Femur (tissue), 1 donor: ENCODE measurements around the gene ZBTB8B.
"Not testable (repeated sequence)": the region's sequence is repeated elsewhere in the genome, so short reads cannot be mapped to it uniquely, and the experiment has no call there.

Experiments
- DNase-seq: peaks from one replicate; pipeline ENCODE4 v3.0.0-alpha.2; 2017

Gene ZBTB8B

DNA sequence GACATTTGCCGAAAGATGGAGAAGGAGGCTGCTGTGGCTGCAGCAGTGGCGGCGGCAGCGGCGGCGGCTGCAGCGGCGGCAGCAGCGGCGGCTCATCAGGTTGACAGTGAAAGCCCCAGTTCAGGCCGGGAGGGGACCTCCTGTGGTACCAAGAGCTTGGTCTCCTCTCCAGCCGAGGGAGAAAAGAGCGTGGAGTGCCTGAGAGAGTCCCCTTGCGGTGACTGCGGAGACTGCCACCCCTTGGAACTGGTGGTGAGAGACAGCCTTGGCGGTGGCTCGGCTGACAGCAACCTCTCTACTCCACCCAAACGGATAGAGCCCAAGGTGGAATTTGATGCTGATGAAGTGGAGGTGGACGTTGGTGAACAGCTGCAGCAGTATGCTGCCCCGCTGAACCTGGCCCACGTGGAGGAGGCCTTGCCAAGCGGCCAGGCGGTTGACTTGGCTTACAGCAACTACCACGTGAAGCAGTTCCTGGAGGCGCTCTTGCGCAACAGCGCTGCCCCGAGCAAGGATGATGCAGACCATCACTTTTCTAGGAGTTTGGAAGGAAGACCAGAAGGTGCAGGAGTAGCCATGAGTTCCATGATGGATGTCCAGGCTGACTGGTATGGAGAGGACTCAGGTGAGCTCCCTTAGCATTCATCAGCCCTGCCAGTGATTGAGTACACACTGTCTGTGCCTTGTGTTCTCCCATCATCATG lies 6.3 kb downstream of the ZBTB8B start:
- DNase-seq, result no peak

DNA sequence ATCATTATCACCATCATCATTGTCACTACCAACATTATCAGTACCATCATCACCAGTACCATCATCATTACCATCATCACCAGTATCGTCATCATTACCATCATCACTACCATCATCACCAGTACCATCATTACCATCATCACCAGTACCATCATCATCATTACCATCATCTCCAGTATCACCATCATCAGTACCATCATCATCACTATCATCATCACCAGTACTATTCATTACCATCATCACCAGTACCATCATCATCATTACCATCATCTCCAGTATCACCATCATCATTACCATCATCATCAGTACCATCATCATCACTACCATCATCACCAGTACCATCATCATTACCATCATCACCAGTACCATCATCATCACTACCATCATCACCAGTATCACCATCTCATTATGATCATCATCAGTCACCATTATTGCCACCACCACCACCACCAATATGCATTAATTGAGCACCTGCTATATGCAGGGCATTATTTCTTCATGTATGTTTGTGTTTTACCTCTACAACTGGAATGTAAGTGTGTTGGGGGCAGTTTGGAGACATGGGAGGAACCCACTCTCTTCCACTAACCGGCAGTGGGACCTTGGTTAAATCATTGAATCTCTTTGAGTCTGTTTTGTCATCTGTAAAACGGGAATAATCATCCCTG lies 7.0 kb downstream of the ZBTB8B start:
- no peak for DNase-seq

DNA sequence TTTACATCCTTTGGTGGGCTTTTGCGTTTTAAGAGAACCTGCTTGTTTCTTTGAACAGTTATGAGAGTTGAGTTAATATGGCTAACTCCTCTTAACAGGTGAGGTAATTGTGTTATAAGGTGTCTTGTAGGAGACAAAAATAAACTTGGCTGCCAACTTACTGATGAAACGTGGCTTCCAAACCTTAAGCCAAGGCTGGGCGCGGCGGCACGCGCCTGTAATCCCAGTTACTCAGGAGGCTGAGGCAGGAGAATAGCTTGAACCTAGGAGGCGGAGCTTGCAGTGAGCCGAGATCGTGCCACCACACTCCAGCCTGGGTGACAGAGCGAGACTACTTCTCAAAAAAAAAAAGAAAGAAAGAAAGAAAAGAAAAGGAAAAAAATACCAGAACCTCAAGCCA lies 8.1 kb downstream of the ZBTB8B start:
- DNase-seq, result not testable (repeated sequence)

DNA sequence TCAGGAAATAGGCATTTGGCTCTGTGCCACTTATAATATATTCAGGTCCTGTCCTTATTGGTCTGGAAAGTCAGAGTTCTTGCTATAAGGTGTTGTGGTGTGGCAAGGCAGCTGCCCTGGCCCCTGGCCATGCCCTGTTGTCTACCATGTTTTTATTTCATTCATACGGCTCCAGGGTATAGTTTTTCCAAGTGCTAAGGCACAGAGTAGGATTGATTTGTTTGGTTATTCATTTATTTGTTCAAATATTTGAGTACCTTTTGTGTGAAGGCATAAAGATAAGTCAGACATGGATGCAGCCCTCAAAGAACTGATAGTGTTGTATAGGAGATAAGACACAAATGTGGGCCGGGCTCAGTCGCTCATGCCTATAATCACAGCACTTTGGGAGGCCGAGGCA lies 10.1 kb downstream of the ZBTB8B start:
- DNase-seq, result no peak

DNA sequence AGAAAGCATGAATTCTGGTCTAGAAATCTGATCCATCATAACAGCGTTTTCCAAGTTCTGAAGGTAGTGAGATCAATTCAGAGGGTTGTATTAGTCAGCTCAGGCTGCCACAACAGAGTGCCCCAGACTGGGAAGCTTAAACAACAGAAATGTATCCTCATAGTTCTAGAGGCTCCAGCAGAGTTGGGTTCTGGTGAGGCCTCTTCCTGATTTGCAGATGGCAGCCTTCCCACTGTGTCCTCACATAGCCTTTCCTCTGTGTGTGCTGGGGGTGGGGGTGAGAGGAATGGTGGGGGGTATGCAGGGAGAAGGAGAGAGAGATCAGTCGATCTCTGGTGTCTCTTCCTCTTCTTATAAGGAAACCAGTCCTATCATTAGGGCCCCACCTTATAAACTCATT lies 15.1 kb downstream of the ZBTB8B start:
- DNase-seq, result no peak

DNA sequence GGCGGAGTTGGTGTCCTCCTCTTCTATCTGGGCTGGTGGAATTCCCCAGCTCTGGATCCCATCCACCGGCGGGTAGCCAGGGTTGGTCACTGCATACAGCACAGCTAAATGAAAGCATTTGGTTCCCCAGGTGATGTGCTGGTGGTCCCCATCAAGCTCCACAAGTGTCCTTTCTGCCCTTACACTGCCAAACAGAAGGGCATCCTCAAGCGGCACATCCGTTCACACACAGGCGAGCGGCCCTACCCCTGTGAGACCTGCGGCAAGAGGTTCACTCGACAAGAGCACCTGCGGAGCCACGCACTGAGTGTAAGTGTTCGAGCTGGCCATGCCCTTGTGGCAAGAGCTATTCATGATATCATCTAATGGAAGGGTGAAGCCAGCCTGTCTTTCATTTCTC lies 15.9 kb downstream of the ZBTB8B start:
- DNase-seq, result no peak

DNA sequence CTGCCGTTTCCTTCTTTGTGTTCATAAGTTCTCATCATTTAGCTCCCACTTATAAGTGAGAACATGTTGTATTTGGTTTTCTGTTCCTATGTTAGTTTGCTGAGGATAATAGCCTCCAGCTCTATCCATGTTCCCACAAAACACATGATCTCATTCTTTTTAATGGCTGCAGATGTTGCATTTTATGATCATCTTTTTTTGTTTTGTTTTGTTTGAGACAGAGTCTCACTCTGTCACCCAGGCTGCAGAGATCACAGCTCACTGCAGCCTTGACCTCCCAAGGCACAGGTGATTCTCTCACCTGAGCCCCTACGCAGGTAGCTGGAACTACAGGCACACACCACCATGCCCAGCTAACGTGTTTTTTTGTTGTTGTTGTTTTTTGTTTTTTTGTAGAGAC lies 16.9 kb downstream of the ZBTB8B start:
- DNase-seq, result not testable (repeated sequence)

DNA sequence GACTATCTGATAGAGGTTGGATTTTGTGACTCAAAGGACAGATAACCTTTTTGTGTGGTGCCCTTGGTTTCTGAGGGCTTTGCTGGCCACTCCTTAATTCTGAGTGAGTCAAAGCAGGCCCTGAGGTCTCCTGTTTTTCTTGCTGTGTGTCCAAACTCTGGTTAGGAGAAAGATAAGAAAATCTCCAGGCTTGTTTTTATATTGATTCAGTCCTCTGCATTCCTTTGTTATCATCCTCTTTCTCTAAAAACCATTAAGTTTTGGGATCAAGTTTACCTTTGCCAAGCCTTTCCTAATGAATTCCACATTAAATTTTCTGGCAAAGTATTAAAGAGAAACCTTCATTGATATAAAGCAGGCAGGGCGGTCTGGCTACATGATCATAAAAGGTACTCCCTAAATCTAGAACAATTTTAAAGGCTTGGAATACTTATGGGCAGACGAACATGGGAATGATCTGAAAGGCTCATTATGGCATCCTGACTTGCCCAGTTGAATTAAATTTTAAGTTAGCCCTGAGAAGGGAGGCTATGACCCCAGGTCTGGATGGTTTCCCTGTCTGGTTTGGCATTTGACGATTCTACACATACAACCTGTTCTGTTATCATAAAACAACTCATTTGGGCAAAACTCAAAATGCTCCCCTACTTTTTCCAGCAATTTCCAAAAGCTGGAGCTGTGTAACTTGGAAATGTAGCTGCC lies 20.8 kb downstream of the ZBTB8B start:
- DNase-seq, result no peak

DNA sequence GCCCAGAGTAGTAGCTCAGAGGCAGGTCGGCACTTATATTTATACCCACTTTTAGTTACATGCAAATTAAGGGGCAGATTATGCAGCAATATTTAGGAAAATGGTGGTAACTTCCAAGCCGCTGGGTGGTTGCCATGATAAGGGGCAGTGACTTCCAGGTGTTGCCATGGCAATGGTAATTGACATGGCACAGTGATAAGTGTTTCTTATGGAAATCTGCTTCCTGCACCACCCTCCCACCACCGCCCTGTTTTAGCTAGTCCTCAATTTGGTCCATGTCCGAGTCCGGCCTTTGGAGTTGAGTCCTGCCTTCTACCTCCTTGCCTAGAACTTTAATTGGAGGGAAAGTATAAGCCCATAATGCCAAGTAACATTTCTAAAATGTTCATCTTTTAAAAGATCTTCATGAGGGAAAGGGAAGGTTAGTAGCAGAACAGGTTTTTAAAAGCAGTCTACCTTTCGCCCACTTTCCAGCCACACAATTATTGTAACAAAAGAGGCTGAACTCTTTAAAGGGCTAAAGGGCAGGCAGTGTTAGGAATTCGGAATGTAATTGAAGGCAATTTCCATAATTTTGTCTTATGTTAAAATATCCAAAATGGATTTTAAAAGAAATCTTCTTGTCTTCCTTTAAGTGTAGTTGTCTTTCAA lies 21.7 kb downstream of the ZBTB8B start:
- no peak for DNase-seq

DNA sequence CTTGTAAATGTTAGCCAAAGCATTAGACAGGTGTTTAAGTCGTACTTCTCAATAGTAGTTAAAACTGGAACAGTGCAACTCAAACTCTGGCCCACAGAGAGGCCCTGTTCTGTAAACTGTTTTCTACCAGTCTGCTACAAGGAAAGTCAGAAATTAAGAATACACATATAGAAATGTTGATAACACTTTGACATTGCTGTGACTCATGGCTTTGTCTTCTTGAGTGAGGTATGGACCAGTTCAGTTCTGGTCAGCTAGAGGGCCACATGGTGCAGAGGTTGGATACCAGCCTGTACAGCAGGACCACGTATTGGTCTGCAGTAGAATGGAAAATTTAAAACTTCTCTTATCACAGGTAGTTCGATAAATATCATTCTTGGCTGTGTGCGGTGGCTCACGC lies 22.3 kb downstream of the ZBTB8B start:
- no peak for DNase-seq

DNA sequence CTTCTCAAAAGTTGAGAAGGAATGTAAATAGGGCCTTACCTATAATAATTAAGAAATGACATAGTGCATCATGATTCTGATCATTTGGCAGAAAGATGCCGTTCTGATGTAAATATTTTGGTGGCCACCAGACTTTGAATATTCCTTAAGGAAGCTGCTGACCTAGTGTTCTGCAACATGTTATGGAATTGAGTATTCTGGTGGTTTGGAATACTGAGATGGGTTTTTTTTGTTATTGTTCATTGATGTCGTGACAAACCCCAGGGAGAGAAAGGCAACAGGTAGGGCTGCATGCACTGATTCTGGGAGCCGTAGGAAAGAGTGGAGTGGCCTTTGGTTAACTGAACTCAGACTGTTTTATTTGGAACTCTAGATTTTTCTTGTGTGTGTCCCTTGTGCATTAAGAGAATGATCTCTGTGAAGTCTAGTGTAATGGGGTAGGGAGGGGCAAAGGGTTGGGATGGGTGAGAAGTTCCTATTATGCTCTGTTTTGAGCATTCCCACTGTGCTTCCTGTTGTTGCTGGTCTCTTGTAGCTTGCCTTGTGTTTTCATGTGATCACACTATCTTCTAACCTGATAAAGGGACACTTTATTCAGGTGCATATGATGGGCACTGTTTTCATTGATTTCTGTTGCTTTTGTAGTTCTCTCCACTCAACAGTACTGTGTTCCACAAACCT lies 25.0 kb downstream of the ZBTB8B start:
- no peak for DNase-seq

DNA sequence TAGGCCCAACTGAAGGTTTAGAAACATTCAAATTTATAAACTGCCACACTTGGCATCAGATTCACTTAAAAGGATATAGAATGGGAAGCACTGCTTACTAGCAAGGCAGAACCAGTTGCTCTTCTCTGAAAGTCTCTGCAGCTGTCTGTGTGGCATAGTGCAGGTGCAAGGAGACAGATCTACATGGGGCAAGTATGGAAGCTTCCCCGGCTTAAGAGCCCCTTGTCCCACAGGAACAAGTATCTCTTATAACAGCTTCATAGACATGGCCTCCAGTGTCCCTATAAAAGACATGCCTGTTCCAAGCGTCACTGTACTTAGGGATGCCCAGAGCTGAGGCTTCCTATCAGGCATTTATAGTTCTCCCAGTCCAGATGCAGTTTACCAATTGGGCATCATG lies 26.5 kb downstream of the ZBTB8B start:
- DNase-seq, result no peak

DNA sequence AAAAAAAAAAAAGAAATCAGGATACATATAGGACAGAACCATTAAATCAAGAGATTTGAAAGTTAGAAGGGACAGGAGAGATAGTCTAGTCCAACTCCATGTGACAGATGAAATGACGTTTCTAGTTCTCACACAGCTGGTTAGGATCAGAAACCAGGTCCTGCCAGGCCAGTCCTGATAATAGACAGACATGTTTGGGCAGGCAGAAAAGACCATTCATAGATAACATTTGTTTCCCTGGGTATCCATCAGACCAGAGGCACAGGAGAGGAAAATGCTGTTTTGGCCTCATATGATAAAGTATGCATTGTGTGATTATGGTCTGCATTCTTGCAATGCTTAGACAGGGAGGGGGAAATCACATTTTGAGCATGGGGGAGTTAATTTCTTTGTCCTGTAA lies 29.3 kb downstream of the ZBTB8B start:
- no peak for DNase-seq

DNA sequence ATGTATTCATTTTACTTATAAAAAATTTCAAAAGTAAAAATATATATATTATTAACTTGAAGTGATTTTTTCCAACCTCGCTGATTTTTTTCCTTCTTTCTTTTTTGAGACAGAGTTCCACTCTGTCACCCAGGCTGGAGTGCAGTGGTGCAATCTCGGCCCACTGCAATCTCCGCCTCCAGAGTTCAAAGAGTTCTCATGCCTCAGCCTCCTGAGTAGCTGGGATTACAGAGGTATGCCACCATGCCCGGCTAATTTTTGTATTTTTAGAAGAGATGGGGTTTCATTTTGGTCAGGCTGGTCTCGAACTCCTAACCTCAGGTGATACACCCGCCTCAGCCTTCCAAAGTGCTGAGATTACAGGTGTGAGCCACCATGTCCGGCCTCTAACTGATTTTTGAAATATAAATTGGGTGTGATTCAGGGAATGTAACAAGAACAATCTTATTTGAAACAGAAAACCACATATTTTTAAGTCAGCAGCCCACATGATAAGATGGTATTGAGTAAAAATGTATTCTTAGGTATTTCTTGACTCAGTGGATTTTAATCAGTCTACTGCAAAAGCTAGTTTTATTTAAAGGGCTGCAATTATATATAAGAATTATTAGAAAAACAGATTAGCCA lies 30.0 kb downstream of the ZBTB8B start:
- no peak for DNase-seq

DNA sequence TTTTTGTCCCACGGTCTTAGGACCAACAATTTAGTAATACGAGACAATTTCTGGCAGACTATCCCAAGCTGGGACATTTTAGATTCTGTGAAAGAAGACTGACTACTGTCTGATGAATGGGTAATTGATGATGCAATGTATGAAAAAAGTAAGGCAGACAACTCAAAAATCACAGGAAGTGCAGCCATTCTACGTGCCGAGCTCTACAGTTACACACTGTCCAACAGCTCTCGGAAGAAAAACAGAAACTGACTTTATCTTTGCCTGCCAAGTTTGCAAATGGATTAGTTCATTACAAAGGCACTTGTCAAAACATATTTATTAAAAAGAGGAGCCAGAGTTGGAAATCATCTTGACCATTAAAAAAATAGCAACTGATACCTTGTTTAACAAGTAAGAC lies 31.3 kb downstream of the ZBTB8B start:
- DNase-seq, result no peak

DNA sequence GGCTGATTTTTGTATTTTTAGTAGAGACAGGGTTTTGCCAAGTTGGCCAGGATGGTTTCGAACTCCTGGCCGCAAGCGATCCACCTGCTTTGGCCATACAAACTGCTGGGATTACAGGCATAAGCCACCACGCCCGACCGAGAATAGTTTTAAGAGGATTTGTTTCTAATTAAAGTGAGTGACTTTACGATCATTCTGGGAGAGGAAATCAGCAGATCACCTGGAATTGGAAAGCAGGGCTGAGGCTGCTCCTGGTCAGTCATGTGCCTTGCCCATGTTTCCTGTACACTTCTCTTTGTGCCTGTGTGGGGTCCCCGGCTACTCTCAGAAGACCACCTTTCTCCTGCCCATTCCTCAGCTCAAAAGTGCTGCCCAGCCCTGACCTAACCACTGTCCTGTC lies 33.9 kb downstream of the ZBTB8B start:
- no peak for DNase-seq

DNA sequence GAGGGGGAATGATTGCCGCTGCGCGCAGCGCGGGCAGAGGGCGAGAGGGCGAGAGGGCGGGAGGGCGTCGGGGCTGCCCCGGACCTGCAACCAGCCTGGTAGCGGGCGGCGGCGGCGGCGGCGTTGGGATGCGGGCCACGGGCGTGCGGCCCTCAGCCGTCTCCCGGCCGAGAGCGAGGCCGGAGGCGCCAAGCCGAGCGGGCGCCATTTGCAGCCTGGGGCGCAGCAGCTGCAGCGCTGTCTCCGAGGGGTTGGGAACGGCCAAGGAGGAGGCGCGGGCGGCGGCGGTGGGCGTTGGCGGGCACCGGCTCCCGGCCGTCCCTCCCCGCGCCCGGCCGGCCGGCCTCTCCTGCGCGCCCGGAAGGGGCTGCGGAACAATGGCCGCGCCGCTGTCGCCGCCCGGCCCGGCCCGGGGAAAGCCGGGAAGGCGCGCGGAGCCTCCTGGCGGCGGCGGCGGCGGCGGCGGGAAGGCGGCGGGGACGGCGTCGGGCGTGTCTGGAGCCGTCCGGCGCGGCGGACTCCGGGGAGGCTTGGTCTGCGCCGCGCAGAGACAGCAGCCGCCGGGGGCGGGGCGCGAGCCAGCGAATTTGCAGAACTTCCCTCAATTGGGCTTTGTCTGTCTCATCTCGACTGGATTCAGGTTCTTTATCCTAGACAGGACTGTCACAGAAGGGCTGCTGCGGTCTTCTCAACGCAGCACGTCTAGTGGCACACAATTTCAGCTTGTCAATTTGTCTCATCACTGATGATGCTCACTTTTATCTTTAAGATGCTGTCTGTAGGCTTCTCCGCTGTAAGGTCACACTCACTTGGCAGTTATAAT lies 35.7 kb downstream of the ZBTB8B start:
- DNase-seq, result peak; percentile 78

DNA sequence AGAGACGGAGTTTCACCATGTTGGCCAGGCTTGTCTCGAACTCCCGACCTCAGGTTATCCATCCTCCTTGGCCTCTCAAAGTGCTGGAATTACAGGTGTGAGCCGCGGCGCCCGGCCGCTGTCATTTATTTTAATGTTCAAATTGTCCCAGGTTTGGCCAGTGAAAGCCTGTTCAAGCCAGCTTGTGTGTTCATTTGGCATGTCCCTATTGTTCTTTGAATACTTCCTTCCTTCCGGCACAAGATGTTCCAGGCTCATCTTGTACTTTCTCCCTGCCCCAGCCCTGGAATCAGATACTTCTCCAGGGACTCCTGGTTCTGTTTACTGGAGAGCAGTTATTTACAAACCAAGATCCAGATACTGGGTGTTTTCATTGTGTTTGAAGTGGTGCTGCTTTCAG lies 37.0 kb downstream of the ZBTB8B start:
- no peak for DNase-seq

DNA sequence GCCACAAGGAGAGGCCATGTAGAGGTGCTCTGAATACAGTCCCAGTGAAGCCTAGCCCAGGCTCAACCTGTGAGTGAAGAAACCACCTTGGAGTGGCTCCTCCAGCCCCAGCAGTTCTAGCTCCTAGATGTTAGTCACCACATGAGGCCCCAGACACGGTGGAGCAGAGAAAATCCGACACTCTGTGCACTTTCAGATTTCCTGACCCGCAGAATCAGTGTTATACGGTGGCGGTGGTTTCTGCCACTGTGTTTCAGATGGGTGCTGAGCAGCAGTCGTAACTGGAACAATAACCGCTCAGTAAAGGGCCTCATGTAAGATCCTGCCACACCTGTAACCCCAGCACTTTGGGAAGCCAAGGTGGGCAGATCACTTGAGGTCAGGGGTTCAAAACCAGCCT lies 38.3 kb downstream of the ZBTB8B start:
- no peak for DNase-seq

DNA sequence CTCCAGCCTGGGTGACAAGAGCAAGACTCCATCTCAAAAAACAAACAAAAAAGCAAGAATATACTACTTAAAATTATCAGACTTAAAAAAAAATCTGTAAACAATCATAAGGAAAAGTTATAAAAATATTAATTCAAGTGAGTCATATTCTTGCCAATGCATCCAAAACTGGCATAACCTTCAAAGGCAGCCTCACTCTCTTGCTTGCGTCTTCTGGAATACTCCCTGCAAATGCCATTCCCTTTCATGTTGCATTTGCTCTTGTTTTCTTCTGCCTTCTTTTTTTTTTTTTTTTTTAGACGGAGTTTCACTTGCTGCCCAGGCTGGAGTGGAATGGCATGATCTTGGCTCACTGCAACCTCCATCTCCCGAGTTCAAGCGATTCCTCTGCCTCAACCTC lies 42.1 kb downstream of the ZBTB8B start:
- no peak for DNase-seq

DNA sequence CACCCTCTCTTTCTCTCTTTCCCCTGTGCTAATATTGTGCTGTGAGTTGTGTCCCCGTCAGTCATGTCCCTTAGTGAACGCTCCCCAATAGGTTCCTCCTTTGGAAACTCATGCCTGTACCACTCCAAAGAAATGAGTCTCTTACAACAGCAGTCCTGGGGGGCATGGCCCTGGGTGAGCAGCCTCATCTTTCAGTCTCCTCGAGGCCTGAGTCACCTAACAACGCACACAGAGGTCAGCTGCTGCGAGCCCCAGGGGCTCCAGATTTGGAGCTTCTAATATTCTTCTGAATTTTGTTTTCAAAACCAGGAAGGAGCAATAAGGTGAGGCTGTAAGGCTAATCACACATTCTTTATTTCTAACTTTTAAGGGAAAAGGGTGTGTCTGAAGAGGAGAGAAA lies 43.9 kb downstream of the ZBTB8B start:
- no peak for DNase-seq

DNA sequence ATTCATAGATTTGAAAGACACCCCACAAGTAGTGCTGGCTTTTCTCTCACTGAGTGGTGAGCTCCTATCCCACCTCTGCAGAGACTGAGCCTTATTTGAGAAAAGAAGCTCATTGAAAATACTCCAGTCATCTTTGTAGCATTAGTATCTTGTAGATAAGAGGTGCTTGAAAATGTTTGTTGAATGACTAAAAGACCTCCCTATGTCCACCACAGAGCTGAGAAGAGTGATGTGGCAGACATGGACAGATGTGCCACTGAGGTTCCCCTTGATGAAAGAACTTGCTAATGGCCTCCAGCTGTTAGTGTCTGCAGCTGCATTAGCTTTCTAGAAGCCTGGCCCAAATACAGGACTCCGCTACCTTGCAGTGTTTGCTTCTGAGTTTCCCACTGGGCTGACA lies 45.1 kb downstream of the ZBTB8B start:
- no peak for DNase-seq
